Esophagus (tissue), 2 donors: ENCODE results near the gene DACH1. TPM values are rescaled to one million over a fixed set of nuclear protein-coding genes. Genes with fewer than 3 reads are reported as not detected.

Source experiments
- H3K27ac ChIP-seq, 2 donors: one replicate each; pipeline ENCODE4 v1.5.1; 2013; ENCODE audit warnings: low read depth in 2 of 2, mild to moderate bottlenecking in 2 of 2, inconsistent platforms in 1 of 2, low read length in 1 of 2, moderate library complexity in 1 of 2
- H3K27me3 ChIP-seq, 2 donors: one replicate each; pipeline ENCODE4 v1.6.1; 2013; ENCODE audit warnings: low read length in 2 of 2, control low read depth in 1 of 2, mild to moderate bottlenecking in 1 of 2; ENCODE audit not compliant: insufficient read depth in 2 of 2, control insufficient read depth in 1 of 2
- H3K36me3 ChIP-seq, 2 donors: one replicate each; pipeline ENCODE4 v1.6.1; 2013; ENCODE audit warnings: low read length in 1 of 2; ENCODE audit not compliant: control insufficient read depth in 2 of 2, insufficient read depth in 2 of 2
- H3K4me1 ChIP-seq, 2 donors: one replicate each; pipeline ENCODE4 v1.6.1; 2013; ENCODE audit warnings: low read length in 1 of 2; ENCODE audit not compliant: control insufficient read depth in 2 of 2, insufficient read depth in 2 of 2
- H3K4me3 ChIP-seq, 2 donors: one replicate each; pipeline ENCODE4 v1.5.1; 2013; ENCODE audit warnings: low read length in 2 of 2, mild to moderate bottlenecking in 2 of 2, low read depth in 1 of 2, moderate library complexity in 1 of 2
- H3K9me3 ChIP-seq, 2 donors: one replicate each; pipeline ENCODE4 v1.6.1; 2013; ENCODE audit warnings: mild to moderate bottlenecking in 2 of 2, low read depth in 1 of 2, low read length in 1 of 2, moderate library complexity in 1 of 2; ENCODE audit not compliant: control insufficient read depth in 2 of 2, insufficient read depth in 1 of 2
- WGBS, 2 donors: extraction: QIAGEN DNeasy Blood & Tissue Kit; methylation state at CpG; one replicate each; pipeline ENCODE4 v1.1.7; 2013; 5-methylcytosine and 5-hydroxymethylcytosine counted together
- polyA plus RNA-seq, 2 donors: library from polyadenylated mRNA; stranded (reverse); fragments of 200-250 nt; gene quantifications; one replicate each; pipeline ENCODE4 v1.2.3, GENCODE V29; 2013
- donor health status: healthy with polysubstance abuse.
- donor health status: Bipolar disorder and iron deficiency.

Gene DACH1
- polyA plus RNA-seq, 2 donors: 0.16 TPM

DNA sequence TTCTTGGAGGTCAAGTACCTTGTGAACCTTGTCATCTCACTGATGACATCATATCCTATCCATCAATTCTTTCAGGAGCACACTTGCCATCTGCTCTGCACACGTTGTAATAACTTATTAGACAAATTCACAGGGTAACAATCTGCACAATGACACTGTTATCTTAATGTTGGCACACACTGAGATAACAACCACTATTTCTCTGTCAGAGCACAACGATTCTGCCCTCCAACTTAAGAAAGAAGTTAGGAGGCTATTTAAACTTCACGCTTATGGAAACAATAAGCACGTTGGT, 351.3 kb downstream of the DACH1 start:
- Histone ChIP-seq H3K9me3 (no peaks in the 10 kb centered on the region), H3K4me3 (no peak overlapping the region), H3K4me1 (no peaks in the 10 kb centered on the region), H3K36me3 (no peaks in the 10 kb centered on the region), H3K27ac (no peak overlapping the region), H3K27me3 (no peaks in the 10 kb centered on the region)
- WGBS, 2 donors: 34 to 35% methylated on average over 4 of the region's 4 CpGs

DNA sequence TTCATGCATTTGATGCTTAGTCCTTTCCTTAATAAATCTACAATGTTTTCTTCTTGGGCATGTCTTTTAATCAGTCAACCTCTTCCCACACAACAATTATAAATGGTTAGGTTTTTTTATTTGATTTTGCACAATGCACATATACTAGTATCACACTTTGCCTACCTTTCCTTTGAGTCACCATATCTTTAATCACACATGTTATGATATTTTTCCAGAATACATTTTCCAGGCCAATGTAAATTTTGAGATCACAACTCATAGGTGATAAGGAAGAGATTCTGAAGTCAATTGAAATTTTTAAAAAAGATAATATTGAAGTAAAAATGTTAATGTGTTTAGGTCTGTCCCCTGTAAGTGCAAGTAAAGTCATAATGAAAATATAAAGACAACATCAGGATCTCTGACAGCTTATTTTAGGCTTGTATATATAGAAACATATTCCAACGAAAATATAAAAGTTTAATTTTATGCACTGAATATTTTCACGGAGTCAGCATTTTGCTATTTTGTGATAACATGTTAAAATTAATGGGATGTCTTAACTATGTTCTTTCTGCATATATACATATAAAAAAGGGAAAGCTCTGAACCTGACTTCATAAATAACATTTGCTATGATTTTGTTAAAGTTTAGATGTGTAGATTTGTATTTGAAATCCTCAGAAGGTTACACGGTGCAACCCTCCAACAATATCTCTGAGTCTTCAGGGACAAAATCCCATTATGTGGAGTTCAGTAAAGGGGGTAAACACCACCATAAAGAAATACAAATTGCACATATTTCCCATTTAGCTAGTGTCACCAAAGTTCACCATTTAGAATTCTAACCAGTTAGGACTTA, 351.9 kb downstream of the DACH1 start:
- no peaks in the 10 kb centered on the region for H3K36me3 ChIP-seq
- no peaks in the 10 kb centered on the region for H3K4me1 ChIP-seq
- H3K27ac ChIP-seq: no peak overlapping the region
- H3K27me3 ChIP-seq: no peaks in the 10 kb centered on the region
- H3K9me3 ChIP-seq: no peaks in the 10 kb centered on the region
- no peak overlapping the region for H3K4me3 ChIP-seq
- 72 to 73% methylated on average over 3 of the region's 3 CpGs for WGBS, 2 donors

DNA sequence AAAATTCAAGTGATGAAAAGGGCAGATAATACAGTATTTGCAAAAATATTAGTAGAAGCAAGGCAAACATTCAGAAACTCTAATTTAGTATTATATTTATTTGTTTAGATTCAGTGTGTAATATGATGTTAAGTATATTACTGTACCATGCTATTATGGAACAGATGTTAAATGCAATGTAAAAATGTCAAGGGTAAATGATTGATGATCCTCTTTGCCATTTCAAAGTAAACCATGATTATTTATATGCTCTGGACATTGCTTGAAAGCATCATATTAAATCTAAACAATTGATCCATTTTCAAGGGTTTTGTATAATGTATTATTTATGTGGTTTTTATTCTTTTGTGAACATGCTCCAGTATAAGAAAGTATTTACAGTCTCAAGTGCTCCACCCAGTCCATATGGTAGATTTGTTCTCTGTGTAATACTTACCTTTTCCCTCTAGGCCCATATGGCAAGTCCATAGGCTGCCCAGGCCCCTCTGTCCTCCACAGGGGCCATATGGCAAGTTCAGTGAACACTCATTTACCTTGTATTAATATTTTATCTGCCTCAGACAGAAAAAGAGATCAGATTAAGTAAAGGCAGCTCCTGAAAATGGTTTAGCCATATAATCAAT, 353.5 kb downstream of the DACH1 start:
- Histone ChIP-seq H3K4me1 (no peaks in the 10 kb centered on the region), H3K36me3 (no peaks in the 10 kb centered on the region), H3K27ac (no peak overlapping the region)

DNA sequence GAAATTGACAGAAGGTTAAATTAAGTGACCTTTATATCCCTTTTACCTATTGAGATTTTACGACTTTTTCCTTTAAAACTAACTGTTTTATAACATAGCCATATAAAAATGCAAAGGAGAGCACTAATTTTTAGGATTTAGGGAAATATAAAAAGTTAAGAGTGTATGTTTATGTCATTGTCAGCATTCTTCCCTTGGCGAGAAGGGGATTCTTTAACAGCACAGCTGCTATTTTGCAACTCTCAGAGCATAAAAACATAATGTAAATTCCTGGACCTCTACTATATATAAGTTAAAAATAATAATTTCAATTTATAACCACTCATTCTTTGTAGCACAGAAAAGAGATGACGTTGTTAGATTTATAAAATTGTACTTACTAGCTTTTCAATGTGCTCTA, 363.2 kb downstream of the DACH1 start:
- no peaks in the 10 kb centered on the region for H3K36me3 ChIP-seq
- no peak overlapping the region for H3K4me3 ChIP-seq
- H3K4me1 ChIP-seq: no peaks in the 10 kb centered on the region
- WGBS, 2 donors: 74 to 77% methylated on average over 3 of the region's 3 CpGs
- no peaks in the 10 kb centered on the region for H3K27me3 ChIP-seq
- no peak overlapping the region for H3K27ac ChIP-seq
- H3K9me3 ChIP-seq: no peaks in the 10 kb centered on the region

More for the DNA sequence above, 353.5 kb downstream of the DACH1 start:
- H3K4me3 ChIP-seq: no peak overlapping the region
- no peaks in the 10 kb centered on the region for H3K9me3 ChIP-seq
- no peaks in the 10 kb centered on the region for H3K27me3 ChIP-seq

DNA sequence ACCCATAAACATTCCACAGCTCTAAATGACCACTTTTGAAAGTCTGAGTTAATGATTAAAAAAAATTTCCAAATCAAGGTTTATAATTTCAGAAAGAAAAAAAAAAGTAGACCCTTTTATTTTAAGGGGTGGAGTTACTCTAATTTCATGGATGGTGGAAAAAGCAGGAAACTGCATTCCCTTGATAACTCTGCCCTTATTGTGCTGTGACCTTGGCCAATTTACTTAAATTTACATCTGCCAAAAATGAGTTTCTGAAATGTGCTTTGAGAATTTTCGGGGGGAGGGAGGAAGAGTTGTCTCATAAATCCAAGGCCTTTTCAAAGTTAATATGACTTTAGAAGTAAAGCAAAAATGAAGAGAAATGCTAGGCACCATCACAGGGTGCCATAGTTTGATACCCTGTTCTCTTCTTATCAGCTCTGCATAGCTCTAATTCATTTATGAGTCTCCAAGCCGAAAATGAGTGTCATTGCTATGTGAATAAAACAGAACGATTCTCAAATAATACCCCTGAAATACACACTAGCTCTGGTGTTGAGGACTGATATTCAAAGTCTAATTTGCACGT, 367.0 kb downstream of the DACH1 start:
- WGBS, 2 donors: 81 to 86% methylated on average over 4 of the region's 4 CpGs
- H3K36me3 ChIP-seq: no peaks in the 10 kb centered on the region
- H3K27ac ChIP-seq: no peak overlapping the region
- no peak overlapping the region for H3K4me3 ChIP-seq
- H3K27me3 ChIP-seq: no peaks in the 10 kb centered on the region
- H3K4me1 ChIP-seq: no peaks in the 10 kb centered on the region
- H3K9me3 ChIP-seq: no peaks in the 10 kb centered on the region

DNA sequence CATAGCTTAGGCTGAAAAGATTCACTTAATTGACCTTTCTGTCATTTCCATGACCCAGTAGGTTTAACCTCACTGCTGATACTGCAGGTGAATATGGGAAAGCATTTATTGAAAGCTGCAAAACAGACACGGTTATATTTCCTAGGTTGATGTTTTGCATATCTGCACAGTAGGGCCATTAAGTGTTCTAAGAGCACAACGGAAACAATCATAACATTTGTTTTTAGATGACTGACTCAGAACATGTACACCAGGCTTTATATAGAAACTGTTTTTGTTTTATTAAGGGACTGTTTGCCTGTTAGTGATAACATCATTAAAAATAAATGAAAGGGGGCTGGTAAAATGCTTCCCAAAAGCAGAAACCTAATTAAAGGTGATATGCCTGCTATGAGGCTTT, 367.8 kb downstream of the DACH1 start:
- Histone ChIP-seq H3K27ac (no peak overlapping the region), H3K4me3 (no peak overlapping the region), H3K9me3 (no peaks in the 10 kb centered on the region), H3K4me1 (no peaks in the 10 kb centered on the region), H3K27me3 (no peaks in the 10 kb centered on the region), H3K36me3 (no peaks in the 10 kb centered on the region)
- WGBS, 2 donors: 56 to 58% methylated on average over 2 of the region's 2 CpGs

DNA sequence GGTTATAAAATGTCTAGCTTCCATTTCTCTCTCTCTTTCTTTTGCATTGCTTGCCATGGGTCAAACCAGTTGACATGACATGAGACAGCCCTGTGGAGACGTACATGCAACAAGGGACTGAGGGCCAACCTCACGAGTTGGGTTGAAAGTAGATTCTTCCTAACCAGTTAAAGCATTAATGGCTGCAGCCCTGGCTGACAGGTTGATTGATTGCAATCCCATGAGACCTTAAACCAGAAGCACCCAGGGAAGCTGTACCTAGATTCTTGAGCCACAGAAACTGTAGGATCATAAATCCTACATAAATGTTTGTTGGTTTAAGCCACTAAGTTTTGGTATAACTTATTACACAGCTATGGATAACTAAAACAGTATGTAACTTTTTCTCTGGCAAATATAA, 373.8 kb downstream of the DACH1 start:
- no peaks in the 10 kb centered on the region for H3K9me3 ChIP-seq
- 73 to 76% methylated on average over 2 of the region's 2 CpGs for WGBS, 2 donors
- no peak overlapping the region for H3K27ac ChIP-seq
- no peak overlapping the region for H3K4me3 ChIP-seq
- no peaks in the 10 kb centered on the region for H3K36me3 ChIP-seq
- H3K4me1 ChIP-seq: no peaks in the 10 kb centered on the region
- H3K27me3 ChIP-seq: no peaks in the 10 kb centered on the region

DNA sequence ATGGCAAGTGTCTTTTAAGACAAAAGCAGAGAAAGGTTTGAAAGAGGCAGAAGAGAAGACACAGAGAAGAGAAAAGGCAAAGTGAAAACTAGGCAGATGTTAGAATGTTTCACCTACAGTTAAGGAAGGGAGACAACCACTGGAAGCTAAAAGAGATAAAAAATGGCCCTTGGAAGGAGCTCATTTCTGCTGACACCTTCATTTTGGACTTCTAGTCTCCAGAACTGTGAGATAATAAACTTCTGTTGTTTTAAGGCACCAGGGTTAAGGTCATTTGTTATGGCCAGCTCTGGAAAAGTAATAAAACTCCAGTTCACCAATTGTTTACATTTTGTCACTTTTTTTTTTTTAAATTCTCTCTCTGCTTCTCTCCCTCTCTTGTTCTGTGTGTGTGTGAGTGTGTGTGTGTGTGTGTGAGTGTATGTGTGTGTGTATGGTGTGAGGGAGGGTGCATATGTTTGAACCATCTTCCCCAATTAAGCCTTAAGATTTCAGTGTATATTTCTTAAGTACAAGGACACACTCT, 374.6 kb downstream of the DACH1 start:
- Histone ChIP-seq H3K4me1 (no peaks in the 10 kb centered on the region), H3K36me3 (no peaks in the 10 kb centered on the region), H3K9me3 (no peaks in the 10 kb centered on the region), H3K4me3 (no peak overlapping the region), H3K27me3 (no peaks in the 10 kb centered on the region), H3K27ac (no peak overlapping the region)

DNA sequence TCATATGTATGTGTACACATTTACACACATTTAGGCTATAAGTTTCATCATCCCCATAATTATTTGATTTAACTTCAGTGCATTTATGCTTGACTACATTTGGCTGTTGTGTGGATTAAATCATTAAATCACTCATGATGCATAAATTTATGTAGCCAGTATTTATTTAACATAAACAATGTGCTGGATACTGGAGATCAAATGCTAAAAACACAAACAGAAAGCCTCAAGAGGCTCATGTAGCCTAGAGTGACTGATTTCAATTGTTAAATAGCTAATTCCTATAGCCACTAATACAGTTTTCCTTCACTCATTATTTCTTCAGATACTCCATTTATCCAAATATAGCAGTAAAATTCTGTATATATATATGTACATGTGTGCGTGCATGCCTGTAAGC, 376.0 kb downstream of the DACH1 start:
- Histone ChIP-seq H3K9me3 (no peaks in the 10 kb centered on the region), H3K27me3 (no peaks in the 10 kb centered on the region), H3K27ac (no peak overlapping the region), H3K4me1 (no peaks in the 10 kb centered on the region), H3K36me3 (no peaks in the 10 kb centered on the region), H3K4me3 (no peak overlapping the region)
- WGBS, 2 donors: 86 to 95% methylated on average over 1 of the region's 1 CpG

DNA sequence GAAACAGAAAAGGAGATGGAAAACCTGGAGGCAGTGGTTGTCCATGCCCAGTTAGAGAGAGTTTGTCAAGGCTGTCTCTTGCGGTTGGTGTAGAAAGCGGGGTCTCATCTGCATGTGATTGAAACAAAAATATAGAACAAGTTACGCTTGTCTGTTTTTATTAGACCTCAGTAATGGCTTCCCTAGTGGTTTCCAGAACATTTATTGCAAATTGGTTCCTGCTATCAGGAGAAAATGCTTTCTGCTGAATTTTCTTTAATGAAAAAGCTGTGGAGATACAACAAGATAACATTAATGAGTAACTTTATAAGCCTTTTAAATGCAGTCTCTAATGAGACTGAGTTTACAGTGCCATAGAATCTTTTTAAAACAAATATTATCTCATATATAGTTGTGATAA, 378.0 kb downstream of the DACH1 start:
- 95 to 97% methylated on average over 3 of the region's 3 CpGs for WGBS, 2 donors
- no peak overlapping the region for H3K27ac ChIP-seq
- H3K9me3 ChIP-seq: no peaks in the 10 kb centered on the region
- no peaks in the 10 kb centered on the region for H3K4me1 ChIP-seq
- no peaks in the 10 kb centered on the region for H3K27me3 ChIP-seq
- no peak overlapping the region for H3K4me3 ChIP-seq
- no peaks in the 10 kb centered on the region for H3K36me3 ChIP-seq
